Activated T-cell treated with anti-CD3 and anti-CD28 coated beads, Interleukin-2, amount 50 U/mL, for 4 hours (primary cell): Measurements from ENCODE around the gene PLEKHA6. TPM values are rescaled to one million over a fixed set of nuclear protein-coding genes. Genes with fewer than 3 reads are reported as not detected.
"Not testable (repeated sequence)": the region's sequence is repeated elsewhere in the genome, so short reads cannot be mapped to it uniquely, and the experiment has no call there.

ENCODE experiments used
- ATAC-seq, 2 donors: fragments of 200-7000 bp; cut with Tn5 transposase; one replicate each; pipeline ENCODE4 v1.10.0; 2021
- DNase-seq: peaks from one replicate; pipeline ENCODE4 v3.0.0-alpha.2; 2020
- H3K27me3 Mint-ChIP-seq: one replicate; pipeline ENCODE4 v1.8.0; 2021; ENCODE audit warnings: low read depth, mixed read lengths
- H3K36me3 Mint-ChIP-seq: one replicate; pipeline ENCODE4 v1.8.0; 2022; ENCODE audit warnings: mixed read lengths; ENCODE audit not compliant: insufficient read depth
- H3K4me1 Mint-ChIP-seq: one replicate; pipeline ENCODE4 v1.8.0; 2021; ENCODE audit warnings: low read depth, mixed read lengths
- H3K4me3 Mint-ChIP-seq: one replicate; pipeline ENCODE4 v1.8.0; 2021; ENCODE audit warnings: mild to moderate bottlenecking, moderate library complexity, mixed read lengths
- H3K9me3 Mint-ChIP-seq: one replicate; pipeline ENCODE4 v1.8.0; 2021; ENCODE audit warnings: mixed read lengths
- total RNA-seq, 3 donors: library from RNA; stranded (reverse); gene quantifications; one replicate each; pipeline ENCODE4 v1.2.1, GENCODE V29; 2021

The PLEKHA6 gene
- total RNA-seq, 3 donors from 2014 or later, result 0.19 to 0.61 (median 0.29) TPM

GRCh38 chr1:204313675-204314074 lies 46.1 kb downstream of the PLEKHA6 start:
- Mint-ChIP-seq H3K27me3 (peaks cover 5% of the 10 kb centered on the region), H3K9me3 (no peaks in the 10 kb centered on the region), H3K4me1 (peaks cover 4% of the 10 kb centered on the region), H3K4me3 (peak overlapping the region; percentile 47), H3K36me3 (no peaks in the 10 kb centered on the region)
- DNase-seq (no peak), ATAC-seq (no peak)

- DNase-seq, H3K4me1 Mint-ChIP-seq, H3K4me3 Mint-ChIP-seq, ATAC-seq, H3K36me3 Mint-ChIP-seq, H3K9me3 Mint-ChIP-seq: not testable (repeated sequence)
- H3K27me3 Mint-ChIP-seq, result peaks cover 10% of the 10 kb centered on the region
Measured at GRCh38 chr1:204310970-204311369, 48.8 kb downstream of the PLEKHA6 start.

- DNase-seq (no peak), ATAC-seq (no peak)
- no peaks in the 10 kb centered on the region for H3K36me3 Mint-ChIP-seq
- peaks cover 12% of the 10 kb centered on the region for H3K27me3 Mint-ChIP-seq
- H3K9me3 Mint-ChIP-seq, result no peaks in the 10 kb centered on the region
- H3K4me3 Mint-ChIP-seq, result no peak overlapping the region
- no peaks in the 10 kb centered on the region for H3K4me1 Mint-ChIP-seq
Measured at GRCh38 chr1:204308023-204308628, 51.6 kb downstream of the PLEKHA6 start.

DNA sequence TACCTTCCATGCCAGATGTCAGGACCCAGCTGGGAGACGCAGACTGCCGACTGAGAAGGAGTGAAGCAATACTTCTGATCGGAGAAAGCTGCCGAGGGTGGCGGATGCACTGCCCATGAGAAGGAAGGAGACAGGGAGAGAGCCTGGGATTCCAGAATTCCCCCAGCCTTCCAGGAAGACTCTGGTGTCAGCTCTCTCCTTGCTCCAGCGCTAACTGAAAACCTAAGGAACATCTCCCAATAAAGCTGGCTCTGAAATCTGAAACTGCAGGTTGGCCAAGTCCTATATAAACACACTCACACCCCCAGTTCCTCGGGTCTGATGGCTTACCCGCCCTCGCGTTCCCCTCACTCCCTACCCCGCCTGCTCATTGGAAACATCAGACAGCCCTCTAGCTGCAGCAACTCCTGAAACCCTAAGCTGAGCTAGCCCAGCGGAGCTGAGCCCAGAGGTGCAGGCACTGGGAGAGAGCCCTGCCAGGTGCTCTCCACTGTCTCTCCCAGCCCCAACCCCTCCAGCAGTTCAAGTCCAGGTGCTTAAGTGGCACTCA lies 52.3 kb downstream of the PLEKHA6 start:
- DNase-seq (no peak), ATAC-seq (no peak)
- Mint-ChIP-seq H3K4me3 (no peak overlapping the region), H3K36me3 (no peaks in the 10 kb centered on the region), H3K9me3 (no peaks in the 10 kb centered on the region), H3K4me1 (no peaks in the 10 kb centered on the region), H3K27me3 (peaks cover 14% of the 10 kb centered on the region)

- Mint-ChIP-seq H3K4me3 (no peak overlapping the region), H3K9me3 (no peaks in the 10 kb centered on the region), H3K36me3 (no peaks in the 10 kb centered on the region), H3K27me3 (peaks cover 16% of the 10 kb centered on the region), H3K4me1 (no peaks in the 10 kb centered on the region)
- ATAC-seq (no peak), DNase-seq (no peak)
Measured at GRCh38 chr1:204306076-204306475, 53.7 kb downstream of the PLEKHA6 start.

DNA sequence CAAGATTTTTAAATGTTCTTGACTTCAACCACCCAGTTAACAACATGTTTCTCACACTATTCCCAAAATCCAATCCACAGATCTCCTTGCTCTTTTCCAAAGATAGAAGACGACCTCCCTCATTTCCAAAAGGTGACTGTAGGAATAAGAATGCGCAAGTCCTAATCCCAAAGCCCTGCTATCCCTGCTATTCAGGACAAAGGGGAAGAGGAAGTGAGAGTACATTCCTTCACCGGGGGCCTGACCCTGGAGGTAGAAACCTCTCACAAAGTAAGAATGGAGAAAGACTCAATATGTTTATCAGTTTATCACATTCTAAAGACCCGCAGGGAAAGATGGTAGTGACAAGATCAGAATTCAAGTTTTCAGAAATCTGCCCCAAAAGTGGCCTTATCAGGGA lies 55.7 kb downstream of the PLEKHA6 start:
- H3K27me3 Mint-ChIP-seq, result peaks cover 17% of the 10 kb centered on the region
- no peak overlapping the region for H3K4me3 Mint-ChIP-seq
- DNase-seq, result no peak
- H3K4me1 Mint-ChIP-seq, result no peaks in the 10 kb centered on the region
- no peaks in the 10 kb centered on the region for H3K9me3 Mint-ChIP-seq
- no peaks in the 10 kb centered on the region for H3K36me3 Mint-ChIP-seq
- no peak for ATAC-seq

DNA sequence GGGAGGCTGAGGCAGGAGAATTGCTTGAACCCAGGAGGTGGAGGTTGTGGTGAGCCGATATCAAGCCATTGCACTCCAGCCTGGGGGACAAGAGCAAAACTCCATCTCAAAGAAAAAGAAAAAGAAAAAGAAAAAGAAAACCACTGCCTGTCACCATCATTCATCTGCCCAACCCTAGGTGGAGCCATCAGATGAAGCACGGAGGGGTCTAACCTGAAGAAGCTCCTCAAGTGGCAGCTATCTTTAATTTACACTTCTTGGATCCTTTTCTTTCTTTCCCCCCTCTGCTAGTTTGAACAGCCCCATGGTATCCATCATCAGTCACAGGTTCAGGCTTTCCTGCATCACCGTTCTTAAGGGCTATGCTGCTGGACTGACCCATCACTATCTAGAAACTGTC lies 57.0 kb downstream of the PLEKHA6 start:
- no peaks in the 10 kb centered on the region for H3K4me1 Mint-ChIP-seq
- H3K9me3 Mint-ChIP-seq, result no peaks in the 10 kb centered on the region
- H3K36me3 Mint-ChIP-seq, result no peaks in the 10 kb centered on the region
- DNase-seq (no peak), ATAC-seq (no peak)
- H3K4me3 Mint-ChIP-seq, result no peak overlapping the region
- H3K27me3 Mint-ChIP-seq, result peaks cover 14% of the 10 kb centered on the region

- Mint-ChIP-seq H3K4me1 (peaks cover 6% of the 10 kb centered on the region), H3K4me3 (no peak overlapping the region), H3K36me3 (no peaks in the 10 kb centered on the region), H3K9me3 (no peaks in the 10 kb centered on the region), H3K27me3 (peaks cover 14% of the 10 kb centered on the region)
- DNase-seq (no peak), ATAC-seq (no peak)
Measured at GRCh38 chr1:204301171-204301957, 58.4 kb downstream of the PLEKHA6 start.

DNA sequence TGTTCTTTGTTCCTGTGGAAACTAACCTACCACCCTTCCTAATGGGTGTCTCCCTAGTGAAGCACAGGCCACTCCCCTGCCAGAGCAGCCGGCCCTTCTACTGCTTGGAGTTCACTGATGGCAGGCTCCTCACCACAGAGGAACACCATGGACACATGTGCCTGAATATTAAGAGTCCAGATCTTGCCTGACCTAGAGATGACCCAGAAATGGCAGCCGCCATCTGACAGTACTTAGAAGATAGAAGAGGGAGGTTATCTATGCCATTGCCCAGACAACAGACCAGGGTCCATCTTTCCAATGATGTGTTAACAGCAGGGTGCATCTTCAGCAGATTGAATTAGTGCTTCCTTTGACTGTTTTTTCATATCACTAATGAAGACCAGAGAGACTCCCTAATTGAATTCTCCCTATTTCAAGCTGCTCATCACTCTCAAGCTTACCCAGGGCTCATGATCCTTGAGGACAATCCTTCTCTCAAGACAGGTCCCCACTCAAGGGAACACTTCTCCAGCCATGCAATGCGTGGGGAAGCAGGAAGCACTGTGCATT lies 59.8 kb downstream of the PLEKHA6 start:
- Mint-ChIP-seq H3K4me1 (peaks cover 15% of the 10 kb centered on the region), H3K9me3 (no peaks in the 10 kb centered on the region), H3K36me3 (no peaks in the 10 kb centered on the region)

DNA sequence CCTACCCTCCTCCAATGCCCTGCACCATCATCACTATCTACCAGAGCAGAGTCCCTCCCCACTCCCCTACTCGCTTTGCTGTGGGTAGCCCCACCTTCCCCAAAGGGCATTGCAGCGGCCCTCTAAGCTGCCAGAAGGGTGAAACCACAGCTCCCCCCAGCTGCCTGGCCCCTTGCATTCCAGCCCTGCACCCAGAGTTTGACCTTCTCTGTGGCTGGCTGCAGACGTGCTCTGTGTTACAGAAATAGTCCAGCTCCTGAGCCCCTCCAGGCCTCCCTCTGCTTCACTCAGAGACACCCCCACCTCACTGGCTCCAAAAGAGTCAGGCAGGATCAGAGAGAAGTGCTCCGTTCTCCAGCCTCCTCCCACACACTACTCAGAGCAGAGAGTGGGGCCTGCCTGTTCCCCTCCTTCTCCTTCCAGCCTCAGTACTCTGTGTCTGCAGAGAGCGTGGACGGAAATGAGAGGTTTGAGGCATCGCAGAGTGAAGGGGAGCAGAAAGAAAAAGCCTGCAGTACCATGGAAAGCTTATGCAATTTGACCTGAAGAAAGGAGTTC lies 63.2 kb downstream of the PLEKHA6 start:
- DNase-seq (no peak), ATAC-seq (peak in 1 of 2 donors; percentile 23)
- no peaks in the 10 kb centered on the region for H3K9me3 Mint-ChIP-seq
- no peak overlapping the region for H3K4me3 Mint-ChIP-seq
- no peaks in the 10 kb centered on the region for H3K36me3 Mint-ChIP-seq
- H3K27me3 Mint-ChIP-seq, result peaks cover 19% of the 10 kb centered on the region
- H3K4me1 Mint-ChIP-seq, result peaks cover 15% of the 10 kb centered on the region

More for the DNA sequence above, 59.8 kb downstream of the PLEKHA6 start:
- H3K27me3 Mint-ChIP-seq, result peaks cover 14% of the 10 kb centered on the region
- no peak overlapping the region for H3K4me3 Mint-ChIP-seq
- no peak for ATAC-seq
- DNase-seq, result no peak

DNA sequence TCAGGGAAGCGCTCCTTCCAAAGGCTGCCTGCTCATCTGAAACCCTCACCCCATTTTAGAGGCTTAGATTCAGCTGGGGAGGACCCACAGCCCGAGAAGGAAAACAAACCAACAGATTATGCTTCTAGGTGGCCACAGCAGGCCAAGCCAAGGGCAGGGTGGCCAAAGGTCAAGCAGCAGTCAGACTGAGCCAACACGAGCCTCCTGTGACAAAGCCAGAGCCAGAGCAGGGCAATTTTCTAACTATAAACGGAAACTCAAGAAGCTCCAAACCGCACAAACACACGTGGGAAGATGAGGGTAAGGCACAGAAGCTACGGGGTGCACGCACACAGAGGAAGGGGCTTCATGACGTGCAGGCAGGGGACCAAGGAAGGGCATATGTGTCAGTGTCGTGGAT lies 64.1 kb downstream of the PLEKHA6 start:
- H3K36me3 Mint-ChIP-seq, result no peaks in the 10 kb centered on the region
- H3K4me3 Mint-ChIP-seq, result no peak overlapping the region
- ATAC-seq (no peak), DNase-seq (no peak)
- no peaks in the 10 kb centered on the region for H3K9me3 Mint-ChIP-seq
- H3K4me1 Mint-ChIP-seq, result peaks cover 15% of the 10 kb centered on the region
- H3K27me3 Mint-ChIP-seq, result peaks cover 19% of the 10 kb centered on the region

DNA sequence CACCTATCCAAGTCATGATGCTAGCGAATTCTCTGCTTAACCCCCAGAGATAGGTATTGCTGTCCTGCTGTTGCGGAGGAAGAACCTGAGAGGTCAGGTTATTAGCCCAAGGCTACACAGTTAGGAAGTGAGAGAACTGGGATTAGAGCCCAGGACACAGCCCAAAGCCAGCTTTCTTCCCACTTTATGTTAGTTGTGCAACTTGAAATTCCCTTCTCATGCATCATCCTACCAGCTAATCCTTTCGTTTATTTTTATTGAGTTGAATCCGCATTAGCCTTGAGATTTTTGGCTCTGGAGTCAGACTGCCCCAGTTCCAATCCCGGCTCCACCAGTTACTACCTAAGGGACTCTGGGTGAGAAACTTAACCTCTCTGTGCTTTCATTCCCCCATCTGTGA lies 65.4 kb downstream of the PLEKHA6 start:
- peaks cover 15% of the 10 kb centered on the region for H3K4me1 Mint-ChIP-seq
- H3K27me3 Mint-ChIP-seq, result peaks cover 19% of the 10 kb centered on the region

GRCh38 chr1:204293605-204294337 lies 66.0 kb downstream of the PLEKHA6 start:
- DNase-seq (no peak), ATAC-seq (no peak)
- Mint-ChIP-seq H3K27me3 (peaks cover 19% of the 10 kb centered on the region), H3K9me3 (no peaks in the 10 kb centered on the region), H3K36me3 (no peaks in the 10 kb centered on the region), H3K4me1 (peaks cover 15% of the 10 kb centered on the region), H3K4me3 (no peak overlapping the region)

More for the DNA sequence above, 65.4 kb downstream of the PLEKHA6 start:
- Mint-ChIP-seq H3K4me3 (no peak overlapping the region), H3K9me3 (no peaks in the 10 kb centered on the region), H3K36me3 (no peaks in the 10 kb centered on the region)
- DNase-seq (no peak), ATAC-seq (no peak)

DNA sequence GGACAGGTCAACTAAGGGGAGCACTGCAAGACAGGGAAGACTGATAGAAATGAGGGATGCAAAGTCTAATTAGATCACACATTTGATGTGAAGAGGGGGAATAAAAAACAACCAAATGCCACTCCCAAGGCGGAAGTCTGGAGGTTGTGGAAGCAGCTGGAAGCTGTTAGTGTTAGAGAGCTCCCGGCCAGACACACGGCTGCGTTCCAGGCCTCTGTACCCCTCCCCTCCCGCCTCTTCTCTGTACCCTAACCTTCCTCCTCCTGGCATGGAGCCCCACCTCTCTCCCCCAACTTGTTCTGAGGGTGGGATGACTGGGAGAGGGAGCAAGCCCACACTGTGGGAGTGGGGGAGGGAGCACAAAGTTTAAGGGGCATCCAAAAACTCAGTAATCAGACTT lies 67.0 kb downstream of the PLEKHA6 start:
- H3K4me3 Mint-ChIP-seq, result no peak overlapping the region
- H3K9me3 Mint-ChIP-seq, result no peaks in the 10 kb centered on the region
- no peak for ATAC-seq
- H3K27me3 Mint-ChIP-seq, result peaks cover 19% of the 10 kb centered on the region
- no peak for DNase-seq
- peaks cover 21% of the 10 kb centered on the region for H3K4me1 Mint-ChIP-seq
- H3K36me3 Mint-ChIP-seq, result no peaks in the 10 kb centered on the region
